ENCODE results near the gene RUSC2.
A peak's percentile ranks its signal among the peaks of the same experiment; 100 is the strongest.
"Not testable (repeated sequence)": the region's sequence is repeated elsewhere in the genome, so short reads cannot be mapped to it uniquely, and the experiment has no call there.

The RUSC2 gene

GRCh38 chr9:35478871-35479270 lies 11.0 kb upstream of the RUSC2 start:
- Histone ChIP-seq H3K4me3 (ENCODE audit: low read depth, low read length) (no peak overlapping the region), H3K36me3 (ENCODE audit: control insufficient read depth, insufficient read depth, low read length) (no peaks in the 10 kb centered on the region), H3K9ac (ENCODE audit: low read depth, low read length) (no peak overlapping the region), H3K4me1 (ENCODE audit: control insufficient read depth, insufficient read depth, low read length) (peaks cover 4% of the 10 kb centered on the region), H3K27me3 (ENCODE audit: control insufficient read depth, insufficient read depth, low read length) (no peaks in the 10 kb centered on the region), H3K9me3 (ENCODE audit: control insufficient read depth, insufficient read depth, low read length) (no peaks in the 10 kb centered on the region)

- Histone ChIP-seq H3K9ac (ENCODE audit: low read depth, low read length) (no peak overlapping the region), H3K4me1 (ENCODE audit: control insufficient read depth, insufficient read depth, low read length) (peaks cover 4% of the 10 kb centered on the region), H3K9me3 (ENCODE audit: control insufficient read depth, insufficient read depth, low read length) (no peaks in the 10 kb centered on the region), H3K4me3 (ENCODE audit: low read depth, low read length) (no peak overlapping the region), H3K27me3 (ENCODE audit: control insufficient read depth, insufficient read depth, low read length) (no peaks in the 10 kb centered on the region), H3K36me3 (ENCODE audit: control insufficient read depth, insufficient read depth, low read length) (no peaks in the 10 kb centered on the region)
Measured at GRCh38 chr9:35481347-35481975, 8.4 kb upstream of the RUSC2 start.

DNA sequence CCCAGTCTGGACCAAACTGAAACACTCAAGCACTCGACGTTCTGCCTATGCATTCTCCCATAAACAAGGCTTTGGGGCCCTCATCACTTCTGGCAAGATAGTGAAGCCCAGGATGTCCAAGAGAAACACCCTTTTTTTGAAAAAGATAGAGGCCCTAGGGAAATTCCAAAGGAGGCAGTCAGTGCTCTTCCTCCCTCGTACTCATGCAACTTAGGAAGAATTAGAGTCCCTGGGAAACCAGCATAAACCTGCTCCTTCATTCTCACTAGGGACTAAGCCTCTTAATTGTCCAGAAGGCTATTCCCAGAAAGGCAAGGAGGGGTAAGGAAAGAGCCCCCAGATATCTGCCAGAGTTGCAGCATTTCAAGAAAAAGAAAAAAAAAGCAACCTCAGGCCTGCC lies 7.8 kb upstream of the RUSC2 start:
- H3K4me3 ChIP-seq (ENCODE audit: low read depth, low read length) = no peak overlapping the region
- H3K27me3 ChIP-seq (ENCODE audit: control insufficient read depth, insufficient read depth, low read length) = no peaks in the 10 kb centered on the region
- H3K4me1 ChIP-seq (ENCODE audit: control insufficient read depth, insufficient read depth, low read length) = no peaks in the 10 kb centered on the region
- no peaks in the 10 kb centered on the region for H3K36me3 ChIP-seq (ENCODE audit: control insufficient read depth, insufficient read depth, low read length)
- no peaks in the 10 kb centered on the region for H3K9me3 ChIP-seq (ENCODE audit: control insufficient read depth, insufficient read depth, low read length)
- no peak overlapping the region for H3K9ac ChIP-seq (ENCODE audit: low read depth, low read length)

GRCh38 chr9:35484406-35484805 lies 5.5 kb upstream of the RUSC2 start:
- no peaks in the 10 kb centered on the region for H3K9me3 ChIP-seq (ENCODE audit: control insufficient read depth, insufficient read depth, low read length)
- no peaks in the 10 kb centered on the region for H3K27me3 ChIP-seq (ENCODE audit: control insufficient read depth, insufficient read depth, low read length)
- H3K9ac ChIP-seq (ENCODE audit: low read depth, low read length) = no peak overlapping the region
- no peaks in the 10 kb centered on the region for H3K36me3 ChIP-seq (ENCODE audit: control insufficient read depth, insufficient read depth, low read length)
- H3K4me1 ChIP-seq (ENCODE audit: control insufficient read depth, insufficient read depth, low read length) = no peaks in the 10 kb centered on the region
- no peak overlapping the region for H3K4me3 ChIP-seq (ENCODE audit: low read depth, low read length)

DNA sequence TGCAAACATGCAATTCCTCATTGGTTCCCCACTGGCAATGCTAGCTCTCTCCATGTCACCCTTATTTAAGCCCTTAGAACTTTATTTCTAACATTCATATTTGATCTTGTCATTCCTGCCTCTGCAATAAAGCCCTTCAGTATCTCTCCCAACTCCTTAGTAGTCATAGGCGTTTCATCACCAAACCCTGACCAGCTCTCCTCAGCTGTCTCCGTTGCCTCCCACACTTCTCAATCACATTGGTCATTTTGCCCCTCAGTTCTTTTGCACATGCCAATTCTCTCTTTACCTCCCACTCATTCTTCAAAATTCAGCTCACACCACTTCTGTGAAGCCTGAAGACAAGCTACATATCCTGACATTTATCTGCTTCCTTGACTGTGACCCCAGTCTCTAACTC lies 2.8 kb upstream of the RUSC2 start:
- no peaks in the 10 kb centered on the region for H3K27me3 ChIP-seq (ENCODE audit: control insufficient read depth, insufficient read depth, low read length)
- no peak overlapping the region for H3K4me3 ChIP-seq (ENCODE audit: low read depth, low read length)
- no peaks in the 10 kb centered on the region for H3K9me3 ChIP-seq (ENCODE audit: control insufficient read depth, insufficient read depth, low read length)
- no peaks in the 10 kb centered on the region for H3K36me3 ChIP-seq (ENCODE audit: control insufficient read depth, insufficient read depth, low read length)
- no peak overlapping the region for H3K9ac ChIP-seq (ENCODE audit: low read depth, low read length)
- H3K4me1 ChIP-seq (ENCODE audit: control insufficient read depth, insufficient read depth, low read length) = no peaks in the 10 kb centered on the region

DNA sequence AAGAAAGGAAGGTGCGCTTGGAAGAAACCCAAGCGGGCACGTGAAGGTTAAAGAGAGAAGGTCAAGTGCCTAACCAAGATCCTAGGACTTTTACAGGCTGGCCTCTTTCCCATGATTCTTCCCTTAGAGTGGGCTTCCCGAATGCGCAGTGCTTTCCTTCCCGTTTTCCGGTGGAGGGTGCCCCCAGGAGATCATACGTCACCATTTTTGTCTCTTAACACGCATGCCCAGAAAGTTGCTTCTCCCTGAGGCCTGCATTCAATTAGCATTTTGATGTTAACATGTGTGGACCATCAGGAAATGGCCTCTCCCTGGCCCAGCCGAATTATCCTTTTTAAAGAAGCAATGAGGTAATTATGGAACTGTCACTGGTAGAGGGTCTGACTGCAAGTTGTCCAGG lies 1.9 kb upstream of the RUSC2 start:
- no peak overlapping the region for H3K9ac ChIP-seq (ENCODE audit: low read depth, low read length)
- no peaks in the 10 kb centered on the region for H3K9me3 ChIP-seq (ENCODE audit: control insufficient read depth, insufficient read depth, low read length)
- H3K36me3 ChIP-seq (ENCODE audit: control insufficient read depth, insufficient read depth, low read length) = no peaks in the 10 kb centered on the region
- H3K4me1 ChIP-seq (ENCODE audit: control insufficient read depth, insufficient read depth, low read length) = no peaks in the 10 kb centered on the region
- H3K4me3 ChIP-seq (ENCODE audit: low read depth, low read length) = no peak overlapping the region
- H3K27me3 ChIP-seq (ENCODE audit: control insufficient read depth, insufficient read depth, low read length) = no peaks in the 10 kb centered on the region

DNA sequence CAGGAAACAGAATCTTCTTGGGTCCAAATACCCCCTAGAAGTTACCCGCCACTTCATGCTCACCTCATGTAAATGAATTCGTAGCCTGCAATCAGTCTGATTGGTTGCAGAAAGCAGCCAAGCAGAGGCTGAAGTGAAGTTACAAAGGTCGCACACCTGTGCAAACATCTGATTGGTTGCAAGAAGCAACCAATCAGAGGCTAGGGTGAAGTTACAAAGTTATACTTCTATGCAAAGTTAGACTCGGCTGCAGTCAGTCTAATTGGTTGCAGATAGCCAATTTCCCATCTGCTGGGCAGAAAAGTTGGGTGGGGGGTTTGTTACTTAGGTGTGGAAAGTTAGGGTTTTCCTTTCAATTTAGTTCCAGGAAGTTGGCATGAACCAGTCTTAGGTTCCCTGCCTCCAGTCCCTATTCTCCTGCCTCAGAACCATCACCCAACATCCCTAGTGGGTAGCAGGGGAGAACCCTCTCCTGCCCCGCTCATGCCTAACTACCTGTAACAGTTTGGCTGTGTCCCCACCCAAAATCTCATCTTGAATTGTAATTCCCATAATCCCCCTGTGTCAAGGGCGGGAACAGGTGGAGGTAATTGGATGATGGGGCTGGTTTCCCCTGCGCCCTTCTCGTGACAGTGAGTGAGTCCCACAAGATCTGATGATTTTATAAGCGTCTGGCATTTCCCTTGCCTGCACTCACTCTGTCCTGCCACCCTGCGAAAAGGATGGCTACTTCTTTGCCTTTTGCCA lies 1.2 kb upstream of the RUSC2 start:
- Histone ChIP-seq H3K27me3 (ENCODE audit: control insufficient read depth, insufficient read depth, low read length) (no peaks in the 10 kb centered on the region), H3K36me3 (ENCODE audit: control insufficient read depth, insufficient read depth, low read length) (no peaks in the 10 kb centered on the region), H3K9me3 (ENCODE audit: control insufficient read depth, insufficient read depth, low read length) (no peaks in the 10 kb centered on the region), H3K9ac (ENCODE audit: low read depth, low read length) (no peak overlapping the region), H3K4me3 (ENCODE audit: low read depth, low read length) (peak overlapping the region; percentile 84), H3K4me1 (ENCODE audit: control insufficient read depth, insufficient read depth, low read length) (no peaks in the 10 kb centered on the region)

- H3K4me1 ChIP-seq (ENCODE audit: control insufficient read depth, insufficient read depth, low read length) = no peaks in the 10 kb centered on the region
- H3K27me3 ChIP-seq (ENCODE audit: control insufficient read depth, insufficient read depth, low read length) = no peaks in the 10 kb centered on the region
- H3K9me3 ChIP-seq (ENCODE audit: control insufficient read depth, insufficient read depth, low read length) = no peaks in the 10 kb centered on the region
- no peak overlapping the region for H3K9ac ChIP-seq (ENCODE audit: low read depth, low read length)
- H3K4me3 ChIP-seq (ENCODE audit: low read depth, low read length) = peak overlapping the region; percentile 84
- H3K36me3 ChIP-seq (ENCODE audit: control insufficient read depth, insufficient read depth, low read length) = no peaks in the 10 kb centered on the region
Measured at GRCh38 chr9:35490155-35490909, 421 bp downstream of the RUSC2 start.

GRCh38 chr9:35490910-35491465 lies 1.1 kb downstream of the RUSC2 start:
- peak overlapping the region; percentile 84 for H3K4me3 ChIP-seq (ENCODE audit: low read depth, low read length)

DNA sequence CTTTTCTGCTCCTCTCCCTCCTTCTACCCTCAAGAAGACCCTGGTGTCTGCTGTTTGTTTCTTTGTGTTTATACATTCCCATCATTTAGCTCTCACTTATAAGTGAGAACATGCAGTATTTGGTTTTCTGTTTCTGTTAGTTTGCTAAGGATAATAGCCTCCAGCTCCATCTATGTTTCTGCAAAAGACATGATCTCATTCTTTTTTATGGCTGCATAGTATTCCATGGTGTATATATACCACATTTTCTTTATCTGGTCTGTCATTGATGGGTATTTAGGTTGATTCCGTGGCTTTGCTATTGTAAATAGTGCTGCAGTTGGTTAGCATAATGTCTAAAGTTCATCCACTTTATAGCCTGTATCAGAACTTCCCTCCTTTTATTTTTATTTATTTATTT lies 3.2 kb downstream of the RUSC2 start:
- H3K4me3 ChIP-seq (ENCODE audit: low read depth, low read length); H3K36me3 ChIP-seq (ENCODE audit: control insufficient read depth, insufficient read depth, low read length); H3K9ac ChIP-seq (ENCODE audit: low read depth, low read length); H3K27me3 ChIP-seq (ENCODE audit: control insufficient read depth, insufficient read depth, low read length); H3K4me1 ChIP-seq (ENCODE audit: control insufficient read depth, insufficient read depth, low read length); H3K9me3 ChIP-seq (ENCODE audit: control insufficient read depth, insufficient read depth, low read length): not testable (repeated sequence)

More at GRCh38 chr9:35490910-35491465, 1.1 kb downstream of the RUSC2 start:
- no peak overlapping the region for H3K9ac ChIP-seq (ENCODE audit: low read depth, low read length)
- H3K9me3 ChIP-seq (ENCODE audit: control insufficient read depth, insufficient read depth, low read length) = no peaks in the 10 kb centered on the region
- H3K27me3 ChIP-seq (ENCODE audit: control insufficient read depth, insufficient read depth, low read length) = no peaks in the 10 kb centered on the region
- no peaks in the 10 kb centered on the region for H3K4me1 ChIP-seq (ENCODE audit: control insufficient read depth, insufficient read depth, low read length)
- no peaks in the 10 kb centered on the region for H3K36me3 ChIP-seq (ENCODE audit: control insufficient read depth, insufficient read depth, low read length)

DNA sequence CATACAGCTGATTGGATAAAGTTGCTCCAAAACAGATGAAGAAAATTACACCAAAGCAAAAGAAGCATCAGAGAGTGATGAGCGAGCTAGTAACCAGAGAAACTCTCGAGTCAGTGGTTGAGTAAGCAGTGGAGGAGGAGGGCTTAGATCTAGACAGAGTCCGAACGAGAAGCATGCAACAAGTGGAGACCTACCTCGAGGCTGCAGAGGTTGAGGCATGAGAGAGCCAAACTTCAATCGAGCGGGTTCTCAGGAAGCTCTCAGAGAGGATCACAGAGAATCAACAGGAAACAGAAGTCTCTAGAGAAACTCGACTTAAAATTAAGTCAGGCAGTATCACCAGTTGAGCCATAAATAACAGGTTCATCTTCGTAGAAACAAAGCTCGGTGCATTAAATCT lies 6.1 kb downstream of the RUSC2 start:
- Histone ChIP-seq H3K4me1 (ENCODE audit: control insufficient read depth, insufficient read depth, low read length) (no peaks in the 10 kb centered on the region), H3K9me3 (ENCODE audit: control insufficient read depth, insufficient read depth, low read length) (no peaks in the 10 kb centered on the region), H3K36me3 (ENCODE audit: control insufficient read depth, insufficient read depth, low read length) (no peaks in the 10 kb centered on the region), H3K9ac (ENCODE audit: low read depth, low read length) (no peak overlapping the region), H3K27me3 (ENCODE audit: control insufficient read depth, insufficient read depth, low read length) (no peaks in the 10 kb centered on the region), H3K4me3 (ENCODE audit: low read depth, low read length) (no peak overlapping the region)

Measured in iPS-15b (cell line).